SK-N-MC (cell line): ENCODE results near the gene ANGPTL2.

ENCODE experiments used
- EZH2 ChIP-seq: fragments of 200-600 bp; sonication (generic); IDR thresholded peaks from one replicate; pipeline ENCODE4 v1.6.1; 2017; ENCODE audit warnings: antibody characterized with exemption
- FOXP2 ChIP-seq: optimal IDR thresholded peaks from 2 replicates; pipeline ENCODE3; 2011; ENCODE audit warnings: mild to moderate bottlenecking, moderate library complexity; ENCODE audit not compliant: insufficient read depth; ENCODE audit errors: extremely low read length, control extremely low read depth
- POLR2AphosphoS5 ChIP-seq: IDR thresholded peaks from 2 replicates; pipeline ENCODE4 v1.6.1; 2012; ENCODE audit warnings: mild to moderate bottlenecking, low read depth, low read length, borderline replicate concordance

GRCh38 chr9:127119320-127119709 lies 3.1 kb downstream of the ANGPTL2 start:
- TF ChIP-seq POLR2AphosphoS5, result no peak
- no peak for TF ChIP-seq EZH2
- no peak for TF ChIP-seq FOXP2
